ENCODE results near the gene IGLON5. TPM values are rescaled to one million over a fixed set of nuclear protein-coding genes. Genes with fewer than 3 reads are reported as not detected.

IGLON5 gene
- total RNA-seq: 1 to 10 TPM in 3 of 9 donors, under 1 TPM in 4, not detected in 2; 0.13 to 2.3 (median 0.67) TPM
- 1 to 10 TPM; 1.3 to 3.4 (median 2.0) TPM for polyA plus RNA-seq
- long read RNA-seq, donor 1, partial matches to known transcripts: 419 of 789 reads
- long read RNA-seq, donor 1, other reads (novel, unspliced or antisense): 370 of 789 reads
- long read RNA-seq, donor 2, partial matches to known transcripts: 619 of 619 reads
- long read RNA-seq, donor 2, other reads (novel, unspliced or antisense): 0 of 619 reads
- long read RNA-seq, donor 3: 0 reads
- long read RNA-seq, donor 4: 0 reads
- long read RNA-seq, donor 5: 0 reads
- long read RNA-seq, donor 6: 0 reads
- long read RNA-seq, donor 7: 0 reads
- long read RNA-seq, donor 8: 0 reads
- long read RNA-seq, donor 9, partial matches to known transcripts: 0 of 1 reads
- long read RNA-seq, donor 9, other reads (novel, unspliced or antisense): 0 of 1 reads
- long read RNA-seq, donor 10: 0 reads

DNA sequence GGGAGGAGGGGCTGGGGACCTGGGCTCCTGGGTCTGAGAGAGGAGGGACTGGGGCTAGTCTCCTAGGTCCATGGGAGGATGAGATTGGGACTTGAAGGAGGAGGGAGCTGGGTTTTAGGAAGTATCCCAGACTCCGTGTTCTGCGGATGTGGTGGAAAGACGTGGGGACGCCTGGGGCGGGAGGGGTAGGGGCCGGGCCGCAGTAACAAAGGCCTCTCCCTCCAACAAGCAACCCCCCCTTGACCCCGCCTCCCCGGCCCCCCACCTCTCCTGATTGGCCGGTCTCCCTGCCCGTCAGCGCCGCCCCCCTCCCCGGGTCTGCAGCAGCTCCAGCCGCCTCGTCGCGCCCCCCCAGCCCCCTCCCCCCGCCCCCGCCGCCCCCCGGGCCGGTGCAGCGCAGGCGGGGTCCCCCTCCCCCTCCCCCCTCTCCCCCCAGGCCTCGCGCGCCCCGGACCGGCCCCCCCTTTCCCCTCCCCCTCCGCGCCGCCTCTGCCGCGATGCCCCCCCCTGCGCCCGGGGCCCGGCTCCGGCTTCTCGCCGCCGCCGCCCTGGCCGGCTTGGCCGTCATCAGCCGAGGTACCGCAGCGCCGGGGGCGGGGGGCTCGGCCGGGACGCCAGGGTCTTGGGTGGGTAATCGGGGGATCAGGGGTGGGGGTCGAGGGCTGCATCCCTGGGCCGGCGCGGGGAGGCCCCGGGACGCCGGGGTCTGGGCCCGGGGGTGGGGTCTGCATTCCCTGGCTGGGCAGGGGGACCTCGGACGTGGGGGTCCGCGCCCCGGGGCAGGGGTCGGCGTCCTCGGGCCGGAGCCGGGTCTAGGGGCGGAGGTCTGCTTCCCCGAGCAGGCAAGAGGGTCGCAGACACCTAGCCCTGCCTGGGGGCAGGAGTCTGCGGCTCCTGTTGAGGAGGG lies at the start of gene IGLON5:
TSS of gene IGLON5 (plus strand) at position 294 of the 907 bp plus-strand sequence. CDS start at position 498, 204 bp downstream.
- intact Hi-C loops (cut with DNase I): no loop called here
- Histone ChIP-seq H3K36me3 (replicated peaks in 1 of 2) (no peaks in the 10 kb centered on the region), H3K27me3 (peaks cover 13% of the 10 kb centered on the region), H3K9me3 (replicated peaks in 1 of 3) (peaks cover 0 to 11% (median 0%) of the 10 kb centered on the region in 3 donors), H3K4me3 (no peak within 1 kb of the TSS), H3K4me1 (replicated peaks in 1 of 2) (no peaks in the 10 kb centered on the region), H3K27ac (peak within 1 kb of the TSS in 1 of 5 donors; percentile 12)
- DNase-seq: no peak
- 6 to 8% (median 6%) methylated on average over 6 to 54 of the region's 76 CpGs; no CpG with 5 or more reads in 1 of the 4 donors for WGBS, 4 donors
- TF ChIP-seq POLR2A (IDR thresholded peaks at IDR 0.05) (no peak), CTCF (IDR thresholded peaks at IDR 0.05) (no peak)

- no peaks in the 10 kb centered on the region for H3K9me3 ChIP-seq (replicated peaks in 1 of 3)
- no peak for DNase-seq
- no peak for TF ChIP-seq CTCF (IDR thresholded peaks at IDR 0.05)
- no peak for TF ChIP-seq POLR2A (IDR thresholded peaks at IDR 0.05)
- H3K4me3 ChIP-seq: no peak overlapping the region
- intact Hi-C loops (cut with DNase I): no loop called here
- peaks cover 7% of the 10 kb centered on the region for H3K27me3 ChIP-seq
- H3K27ac ChIP-seq: no peak overlapping the region
- H3K36me3 ChIP-seq (replicated peaks in 1 of 2): no peaks in the 10 kb centered on the region
- H3K4me1 ChIP-seq (replicated peaks in 1 of 2): no peaks in the 10 kb centered on the region
- WGBS, 4 donors: 67 to 76% (median 70%) methylated on average over 4 of the region's 4 CpGs
These were observed 47.6 kb upstream of the IGLON5 start for GRCh38 chr19:51263808-51264207.

GRCh38 chr19:51271067-51271466 lies 40.4 kb upstream of the IGLON5 start:
- Histone ChIP-seq H3K36me3 (replicated peaks in 1 of 2) (no peaks in the 10 kb centered on the region), H3K4me1 (replicated peaks in 1 of 2) (no peaks in the 10 kb centered on the region), H3K4me3 (no peak overlapping the region), H3K27me3 (no peaks in the 10 kb centered on the region), H3K27ac (no peak overlapping the region), H3K9me3 (replicated peaks in 1 of 3) (no peaks in the 10 kb centered on the region)
- intact Hi-C loops (cut with DNase I): no loop called here
- DNase-seq: peak in 2 of 7 donors; percentile 7 to 53
- TF ChIP-seq POLR2A (IDR thresholded peaks at IDR 0.05) (no peak), CTCF (IDR thresholded peaks at IDR 0.05) (no peak)
- 50 to 66% (median 63%) methylated on average over 21 to 26 of the region's 26 CpGs for WGBS, 4 donors
